Measurements from ENCODE around the gene SPAG8. TPM values are rescaled to one million over a fixed set of nuclear protein-coding genes. Genes with fewer than 3 reads are reported as not detected.

Gene SPAG8
- polyA plus RNA-seq, 2 of the 4 experiments (the other 2 are of a cell fraction), result 0.31 to 0.45 TPM

DNA sequence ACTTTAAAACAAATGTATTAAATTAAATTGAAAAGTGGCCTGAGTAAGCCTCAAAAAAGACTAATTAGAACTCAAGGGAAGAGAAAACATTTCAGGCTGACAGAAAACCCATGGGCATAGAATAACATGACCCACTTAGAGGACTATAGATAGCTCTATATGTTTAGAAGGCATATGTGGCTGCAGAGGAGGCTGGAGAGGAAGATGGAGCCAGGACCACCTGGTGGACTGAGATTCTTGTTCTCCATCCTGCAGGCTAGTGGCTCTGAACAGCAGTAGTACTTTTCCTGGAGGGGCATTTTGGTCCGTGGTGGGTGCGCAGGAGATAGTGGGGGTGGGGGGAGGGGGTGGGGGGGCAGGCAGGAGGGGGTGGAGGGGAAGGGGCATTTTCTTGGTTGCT is 31.0 kb downstream of the SPAG8 start:
- DNase-seq (ENCODE audit: low read depth in 1 of 2, low spot score in 1 of 2) (no peak), FAIRE-seq (no peak), ATAC-seq (no peak)
- Histone ChIP-seq H3K27ac (no peak overlapping the region), H3K4me3 (no peak overlapping the region), H3K9me3 (no peaks in the 10 kb centered on the region), H3K4me2 (no peak overlapping the region), H3K4me1 (no peaks in the 10 kb centered on the region)
- ChIA-PET POLR2A (no interaction called here), CTCF (interaction anchor here (1.0 to 2.1 kb wide), 5 partner anchors 9 to 101 kb away, joined by 3 to 5 read pairs (median 3); no protein-coding TSS in a partner anchor)
- TF ChIP-seq JUN (IDR thresholded peaks at IDR 0.05), result no peak
- no peak for TF ChIP-seq POLR2A (IDR thresholded peaks at IDR 0.05; ENCODE audit: low read length)
- TF ChIP-seq FOXS1 (CRISPR knock-in tag; IDR thresholded peaks at IDR 0.05), result no peak
- TF ChIP-seq EHF (CRISPR knock-in tag; IDR thresholded peaks at IDR 0.05), result no peak
- TF ChIP-seq, protein P1, sequence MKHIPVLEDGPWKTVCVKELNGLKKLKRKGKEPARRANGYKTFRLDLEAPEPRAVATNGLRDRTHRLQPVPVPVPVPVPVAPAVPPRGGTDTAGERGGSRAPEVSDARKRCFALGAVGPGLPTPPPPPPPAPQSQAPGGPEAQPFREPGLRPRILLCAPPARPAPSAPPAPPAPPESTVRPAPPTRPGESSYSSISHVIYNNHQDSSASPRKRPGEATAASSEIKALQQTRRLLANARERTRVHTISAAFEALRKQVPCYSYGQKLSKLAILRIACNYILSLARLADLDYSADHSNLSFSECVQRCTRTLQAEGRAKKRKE (CRISPR knock-in tag; IDR thresholded peaks at IDR 0.05; ENCODE audit: low read depth), result no peak
- TF ChIP-seq, protein P2, sequence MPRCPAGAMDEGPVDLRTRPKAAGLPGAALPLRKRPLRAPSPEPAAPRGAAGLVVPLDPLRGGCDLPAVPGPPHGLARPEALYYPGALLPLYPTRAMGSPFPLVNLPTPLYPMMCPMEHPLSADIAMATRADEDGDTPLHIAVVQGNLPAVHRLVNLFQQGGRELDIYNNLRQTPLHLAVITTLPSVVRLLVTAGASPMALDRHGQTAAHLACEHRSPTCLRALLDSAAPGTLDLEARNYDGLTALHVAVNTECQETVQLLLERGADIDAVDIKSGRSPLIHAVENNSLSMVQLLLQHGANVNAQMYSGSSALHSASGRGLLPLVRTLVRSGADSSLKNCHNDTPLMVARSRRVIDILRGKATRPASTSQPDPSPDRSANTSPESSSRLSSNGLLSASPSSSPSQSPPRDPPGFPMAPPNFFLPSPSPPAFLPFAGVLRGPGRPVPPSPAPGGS (IDR thresholded peaks at IDR 0.05), result no peak
- TF ChIP-seq ZSCAN20 (CRISPR knock-in tag; IDR thresholded peaks at IDR 0.05), result no peak
- no peak for TF ChIP-seq JUNB (IDR thresholded peaks at IDR 0.05)
- no peak for TF ChIP-seq BHLHE40 (IDR thresholded peaks at IDR 0.05; ENCODE audit: low read depth, low read length)
- TF ChIP-seq HOXB5 (CRISPR knock-in tag; IDR thresholded peaks at IDR 0.05), result no peak
- TF ChIP-seq CBX2 (IDR thresholded peaks at IDR 0.05; ENCODE audit: borderline replicate concordance, low read depth), result no peak
- no peak for TF ChIP-seq ESRRA (IDR thresholded peaks at IDR 0.05; ENCODE audit: borderline replicate concordance, low read length)
- no peak for TF ChIP-seq RNF2 (IDR thresholded peaks at IDR 0.05; ENCODE audit: borderline replicate concordance, low read depth)
- no peak for TF ChIP-seq NR3C1 (IDR thresholded peaks at IDR 0.05)
- no peak for TF ChIP-seq CBX8 (IDR thresholded peaks at IDR 0.05)
- WGBS (ENCODE audit: missing lambda C conversion rate), result no CpG with 5 or more reads among the region's 2 CpGs

DNA sequence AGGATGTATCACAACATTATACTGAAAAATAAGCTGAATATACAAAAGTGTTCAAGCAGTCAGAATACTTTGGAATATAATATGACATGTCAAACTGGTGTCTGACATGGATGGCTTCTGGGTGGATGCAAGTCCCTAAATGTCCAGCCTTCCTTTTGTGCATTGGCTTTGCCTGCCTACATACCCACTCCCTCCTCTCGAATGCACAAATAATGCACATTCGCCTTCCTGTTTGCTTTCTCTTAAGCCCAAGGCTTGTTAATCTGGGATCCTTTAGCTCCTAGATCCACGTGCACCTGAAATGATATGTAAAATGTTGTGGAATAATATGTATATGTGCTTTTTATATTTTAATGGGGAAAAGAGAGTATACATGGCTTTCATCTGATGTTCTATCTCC is 33.6 kb downstream of the SPAG8 start:
- FAIRE-seq, result no peak
- WGBS (ENCODE audit: missing lambda C conversion rate), result 93% methylated on average over 3 of the region's 3 CpGs
- no peak for ATAC-seq
- CTCF ChIA-PET, result interaction anchor here (1.6 to 13.6 kb wide), 4 partner anchors 11 to 116 kb away, joined by 3 to 122 read pairs (median 9); no protein-coding TSS in a partner anchor
- TF ChIP-seq KDM1A (IDR thresholded peaks at IDR 0.05; ENCODE audit: low read depth) (no peak), JUN (IDR thresholded peaks at IDR 0.05) (no peak), RAD21 (conservative IDR thresholded peaks at IDR 0.05 in 1 of 2, IDR thresholded peaks at IDR 0.05 in 1 of 2) (no peak), PHF8 (IDR thresholded peaks at IDR 0.05; ENCODE audit: borderline replicate concordance, low read depth) (no peak), CEBPB (IDR thresholded peaks at IDR 0.05) (no peak), CBX8 (IDR thresholded peaks at IDR 0.05) (no peak), NPAS2 (CRISPR knock-in tag; IDR thresholded peaks at IDR 0.05; ENCODE audit: borderline replicate concordance) (no peak), HOXA7 (CRISPR knock-in tag; IDR thresholded peaks at IDR 0.05) (no peak)
- TF ChIP-seq, protein P3, sequence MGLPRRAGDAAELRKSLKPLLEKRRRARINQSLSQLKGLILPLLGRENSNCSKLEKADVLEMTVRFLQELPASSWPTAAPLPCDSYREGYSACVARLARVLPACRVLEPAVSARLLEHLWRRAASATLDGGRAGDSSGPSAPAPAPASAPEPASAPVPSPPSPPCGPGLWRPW (IDR thresholded peaks at IDR 0.05), result no peak
- TF ChIP-seq, protein P4, sequence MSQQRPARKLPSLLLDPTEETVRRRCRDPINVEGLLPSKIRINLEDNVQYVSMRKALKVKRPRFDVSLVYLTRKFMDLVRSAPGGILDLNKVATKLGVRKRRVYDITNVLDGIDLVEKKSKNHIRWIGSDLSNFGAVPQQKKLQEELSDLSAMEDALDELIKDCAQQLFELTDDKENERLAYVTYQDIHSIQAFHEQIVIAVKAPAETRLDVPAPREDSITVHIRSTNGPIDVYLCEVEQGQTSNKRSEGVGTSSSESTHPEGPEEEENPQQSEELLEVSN (IDR thresholded peaks at IDR 0.05; ENCODE audit: borderline replicate concordance, low read depth), result no peak
- Histone ChIP-seq H3K4me2 (no peak overlapping the region), H3K9me3 (no peaks in the 10 kb centered on the region), H3K27ac (no peak overlapping the region), H3K4me1 (no peaks in the 10 kb centered on the region), H3K4me3 (no peak overlapping the region)
- POLR2A ChIA-PET, result no interaction called here
- no peak for DNase-seq (ENCODE audit: low read depth in 1 of 2, low spot score in 1 of 2)

DNA sequence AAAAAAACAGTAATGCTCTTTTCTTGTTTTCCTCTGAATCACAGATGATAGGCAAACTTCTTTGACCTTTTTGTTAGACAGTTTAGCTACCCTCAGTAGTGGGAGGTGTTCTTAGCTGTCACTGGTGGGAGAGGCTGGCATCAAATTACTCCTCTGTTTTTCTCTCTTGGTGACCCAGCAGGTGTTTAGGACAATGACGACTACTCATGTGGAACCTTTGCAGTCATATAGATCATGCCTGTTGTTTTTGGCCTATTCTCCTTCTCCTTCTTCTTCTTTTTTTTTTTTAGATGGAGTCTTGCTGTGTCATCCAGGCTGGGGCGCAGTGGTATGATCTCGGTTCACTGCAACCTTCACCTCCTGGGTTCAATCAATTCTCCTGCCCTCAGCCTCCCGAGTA is 36.0 kb downstream of the SPAG8 start:
- ATAC-seq (no peak), DNase-seq (ENCODE audit: low read depth in 1 of 2, low spot score in 1 of 2) (no peak), FAIRE-seq (no peak)
- WGBS (ENCODE audit: missing lambda C conversion rate), result 91% methylated on average over 4 of the region's 4 CpGs
- CTCF ChIA-PET, result interaction anchor here (1.1 to 13.6 kb wide), 4 partner anchors 12 to 134 kb away, joined by 3 to 122 read pairs (median 6); no protein-coding TSS in a partner anchor
- H3K4me3 ChIP-seq, result no peak overlapping the region
- no peak overlapping the region for H3K4me2 ChIP-seq
- POLR2A ChIA-PET, result no interaction called here
- no peak overlapping the region for H3K27ac ChIP-seq
- H3K4me1 ChIP-seq, result peaks cover 14% of the 10 kb centered on the region
- no peaks in the 10 kb centered on the region for H3K9me3 ChIP-seq
- no peak for TF ChIP-seq SMC3 (IDR thresholded peaks at IDR 0.05)
- no peak for TF ChIP-seq RCOR1 (IDR thresholded peaks at IDR 0.05; ENCODE audit: low read depth, low read length)
- no peak for TF ChIP-seq CBX8 (IDR thresholded peaks at IDR 0.05)
- TF ChIP-seq ZFP36 (IDR thresholded peaks at IDR 0.05; ENCODE audit: borderline replicate concordance, partially characterized antibody), result no peak
- TF ChIP-seq, protein P5, sequence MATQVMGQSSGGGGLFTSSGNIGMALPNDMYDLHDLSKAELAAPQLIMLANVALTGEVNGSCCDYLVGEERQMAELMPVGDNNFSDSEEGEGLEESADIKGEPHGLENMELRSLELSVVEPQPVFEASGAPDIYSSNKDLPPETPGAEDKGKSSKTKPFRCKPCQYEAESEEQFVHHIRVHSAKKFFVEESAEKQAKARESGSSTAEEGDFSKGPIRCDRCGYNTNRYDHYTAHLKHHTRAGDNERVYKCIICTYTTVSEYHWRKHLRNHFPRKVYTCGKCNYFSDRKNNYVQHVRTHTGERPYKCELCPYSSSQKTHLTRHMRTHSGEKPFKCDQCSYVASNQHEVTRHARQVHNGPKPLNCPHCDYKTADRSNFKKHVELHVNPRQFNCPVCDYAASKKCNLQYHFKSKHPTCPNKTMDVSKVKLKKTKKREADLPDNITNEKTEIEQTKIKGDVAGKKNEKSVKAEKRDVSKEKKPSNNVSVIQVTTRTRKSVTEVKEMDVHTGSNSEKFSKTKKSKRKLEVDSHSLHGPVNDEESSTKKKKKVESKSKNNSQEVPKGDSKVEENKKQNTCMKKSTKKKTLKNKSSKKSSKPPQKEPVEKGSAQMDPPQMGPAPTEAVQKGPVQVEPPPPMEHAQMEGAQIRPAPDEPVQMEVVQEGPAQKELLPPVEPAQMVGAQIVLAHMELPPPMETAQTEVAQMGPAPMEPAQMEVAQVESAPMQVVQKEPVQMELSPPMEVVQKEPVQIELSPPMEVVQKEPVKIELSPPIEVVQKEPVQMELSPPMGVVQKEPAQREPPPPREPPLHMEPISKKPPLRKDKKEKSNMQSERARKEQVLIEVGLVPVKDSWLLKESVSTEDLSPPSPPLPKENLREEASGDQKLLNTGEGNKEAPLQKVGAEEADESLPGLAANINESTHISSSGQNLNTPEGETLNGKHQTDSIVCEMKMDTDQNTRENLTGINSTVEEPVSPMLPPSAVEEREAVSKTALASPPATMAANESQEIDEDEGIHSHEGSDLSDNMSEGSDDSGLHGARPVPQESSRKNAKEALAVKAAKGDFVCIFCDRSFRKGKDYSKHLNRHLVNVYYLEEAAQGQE (IDR thresholded peaks at IDR 0.05), result no peak
- no peak for TF ChIP-seq CEBPB (IDR thresholded peaks at IDR 0.05)
- TF ChIP-seq CHD2 (IDR thresholded peaks at IDR 0.05; ENCODE audit: low read length, partially characterized antibody), result no peak
- TF ChIP-seq HOXB5 (CRISPR knock-in tag; IDR thresholded peaks at IDR 0.05), result no peak
- TF ChIP-seq SREBF2 (IDR thresholded peaks at IDR 0.05), result no peak
- no peak for TF ChIP-seq MAFK (IDR thresholded peaks at IDR 0.05; ENCODE audit: partially characterized antibody)
- TF ChIP-seq EP300 (IDR thresholded peaks at IDR 0.05), result no peak
- no peak for TF ChIP-seq POLR2A (IDR thresholded peaks at IDR 0.05; ENCODE audit: low read length)
